OCI-LY1 (cell line): ENCODE data around the gene ITGAE.
A peak's percentile ranks its signal among the peaks of the same experiment; 100 is the strongest.
"Not testable (repeated sequence)": the region's sequence is repeated elsewhere in the genome, so short reads cannot be mapped to it uniquely, and the experiment has no call there.

Source experiments
- H2AFZ ChIP-seq: fragments of 200-600 bp; sonication (generic), shearing (Covaris generic); 2 replicates; pipeline ENCODE4 v1.6.0; 2014; ENCODE audit warnings: antibody characterized with exemption, mild to moderate bottlenecking, low read length
- H3F3A ChIP-seq: fragments of 200-600 bp; sonication (generic), shearing (Covaris generic); 2 replicates; pipeline ENCODE4 v1.6.0; 2014; ENCODE audit warnings: mild to moderate bottlenecking, antibody characterized with exemption, low read length, moderate library complexity; ENCODE audit not compliant: insufficient read depth
- H3K27ac ChIP-seq: fragments of 200-600 bp; sonication (generic); 2 replicates; pipeline ENCODE4 v1.5.1; 2014; ENCODE audit warnings: low read length, mixed run types, mild to moderate bottlenecking, low read depth; ENCODE audit not compliant: poor library complexity, severe bottlenecking
- H3K27me3 ChIP-seq: fragments of 200-600 bp; sonication (generic); 2 replicates; pipeline ENCODE4 v1.6.0; 2014; ENCODE audit warnings: antibody characterized with exemption, mild to moderate bottlenecking, low read length, moderate library complexity; ENCODE audit not compliant: insufficient read depth
- H3K36me3 ChIP-seq: fragments of 200-600 bp; sonication (generic); 2 replicates; pipeline ENCODE4 v1.6.1; 2014; ENCODE audit warnings: mild to moderate bottlenecking, antibody characterized with exemption, low read length, moderate library complexity, mixed read lengths; ENCODE audit not compliant: insufficient read depth
- H3K4me1 ChIP-seq: fragments of 200-600 bp; sonication (generic); 2 replicates; pipeline ENCODE4 v1.5.1; 2014; ENCODE audit warnings: mild to moderate bottlenecking, low read length, moderate library complexity; ENCODE audit not compliant: insufficient read depth, severe bottlenecking
- H3K4me2 ChIP-seq: fragments of 200-600 bp; sonication (generic), shearing (Covaris generic); 2 replicates; pipeline ENCODE4 v1.6.1; 2014; ENCODE audit warnings: low read length
- H3K4me3 ChIP-seq: fragments of 200-600 bp; sonication (generic); 2 replicates; pipeline ENCODE4 v1.5.1; 2014; ENCODE audit warnings: low read length, low read depth, mild to moderate bottlenecking, mixed read lengths; ENCODE audit not compliant: poor library complexity, severe bottlenecking
- H3K79me2 ChIP-seq: fragments of 200-600 bp; shearing (Covaris generic); 2 replicates; pipeline ENCODE4 v1.6.1; 2016; ENCODE audit warnings: mixed run types, low read length, mixed read lengths; ENCODE audit not compliant: insufficient read depth
- H3K9ac ChIP-seq: fragments of 200-600 bp; sonication (generic), shearing (Covaris generic); 2 replicates; pipeline ENCODE4 v1.6.1; 2014; ENCODE audit warnings: mild to moderate bottlenecking, low read length, mixed read lengths
- H3K9me2 ChIP-seq: fragments of 200-600 bp; sonication (generic), shearing (Covaris generic); 2 replicates; pipeline ENCODE4 v1.6.1; 2014; ENCODE audit warnings: low read depth, mild to moderate bottlenecking, low read length, mixed read lengths
- H3K9me3 ChIP-seq: fragments of 200-600 bp; shearing (Covaris generic); 2 replicates; pipeline ENCODE4 v1.6.1; 2014; ENCODE audit warnings: low read length, mixed read lengths
- H4K20me1 ChIP-seq: fragments of 200-600 bp; sonication (generic), shearing (Covaris generic); 2 replicates; pipeline ENCODE4 v1.6.0; 2016; ENCODE audit warnings: mild to moderate bottlenecking, low read length; ENCODE audit not compliant: insufficient read depth
- EZH2 ChIP-seq: fragments of 200-600 bp; sonication (generic), shearing (Covaris generic); IDR thresholded peaks from 2 replicates; pipeline ENCODE4 v1.8.0; 2017; ENCODE audit warnings: borderline replicate concordance, mixed run types, mild to moderate bottlenecking, antibody characterized with exemption, low read length, moderate library complexity, mixed read lengths
- TF ChIP-seq, protein P1 (sequence below): fragments of 200-600 bp; sonication (generic), shearing (Covaris generic); IDR thresholded peaks from 2 replicates; pipeline ENCODE4 v1.5.1; 2017; ENCODE audit warnings: mild to moderate bottlenecking, antibody characterized with exemption, low read length, moderate library complexity, mixed read lengths

Gene ITGAE

DNA sequence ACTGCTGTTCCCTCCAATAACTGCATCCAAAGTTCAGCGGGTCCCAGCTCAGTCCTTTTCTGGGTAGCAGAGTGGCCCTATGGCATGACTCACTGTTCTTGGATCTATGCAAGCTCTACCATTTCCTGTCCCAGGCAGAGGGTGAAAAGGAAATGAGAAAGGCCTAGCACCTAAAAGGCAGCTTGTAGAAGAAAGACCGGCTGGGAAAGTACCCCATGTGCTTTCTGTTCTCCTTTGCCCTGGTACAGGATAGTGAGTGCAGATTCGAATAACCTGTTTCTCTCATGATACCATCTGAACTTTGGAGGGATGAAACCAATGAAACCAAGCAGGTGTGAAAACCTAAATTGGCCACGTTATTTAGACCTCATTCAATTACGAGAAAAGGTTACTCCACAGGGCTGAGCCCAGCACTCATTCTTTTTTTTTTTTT is 90.0 kb downstream of the ITGAE start:
- no peak overlapping the region for H3K9ac ChIP-seq
- no peaks in the 10 kb centered on the region for H3K79me2 ChIP-seq
- H3K4me2 ChIP-seq: peak overlapping the region; percentile 42; the same call in 1 of the 2 replicates
- H3K9me2 ChIP-seq: no peaks in the 10 kb centered on the region
- peak overlapping the region; percentile 11 for H3K27ac ChIP-seq
- H3K27me3 ChIP-seq: no peaks in the 10 kb centered on the region
- H3F3A ChIP-seq: no peaks in the 10 kb centered on the region
- no peak overlapping the region for H2AFZ ChIP-seq
- H4K20me1 ChIP-seq: no peaks in the 10 kb centered on the region
- TF ChIP-seq EZH2: no peak
- TF ChIP-seq, protein P1, sequence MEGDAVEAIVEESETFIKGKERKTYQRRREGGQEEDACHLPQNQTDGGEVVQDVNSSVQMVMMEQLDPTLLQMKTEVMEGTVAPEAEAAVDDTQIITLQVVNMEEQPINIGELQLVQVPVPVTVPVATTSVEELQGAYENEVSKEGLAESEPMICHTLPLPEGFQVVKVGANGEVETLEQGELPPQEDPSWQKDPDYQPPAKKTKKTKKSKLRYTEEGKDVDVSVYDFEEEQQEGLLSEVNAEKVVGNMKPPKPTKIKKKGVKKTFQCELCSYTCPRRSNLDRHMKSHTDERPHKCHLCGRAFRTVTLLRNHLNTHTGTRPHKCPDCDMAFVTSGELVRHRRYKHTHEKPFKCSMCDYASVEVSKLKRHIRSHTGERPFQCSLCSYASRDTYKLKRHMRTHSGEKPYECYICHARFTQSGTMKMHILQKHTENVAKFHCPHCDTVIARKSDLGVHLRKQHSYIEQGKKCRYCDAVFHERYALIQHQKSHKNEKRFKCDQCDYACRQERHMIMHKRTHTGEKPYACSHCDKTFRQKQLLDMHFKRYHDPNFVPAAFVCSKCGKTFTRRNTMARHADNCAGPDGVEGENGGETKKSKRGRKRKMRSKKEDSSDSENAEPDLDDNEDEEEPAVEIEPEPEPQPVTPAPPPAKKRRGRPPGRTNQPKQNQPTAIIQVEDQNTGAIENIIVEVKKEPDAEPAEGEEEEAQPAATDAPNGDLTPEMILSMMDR: no peak
- H3K9me3 ChIP-seq: no peaks in the 10 kb centered on the region
- peaks cover 31% of the 10 kb centered on the region for H3K36me3 ChIP-seq
- no peak overlapping the region for H3K4me3 ChIP-seq
- peaks cover 28% of the 10 kb centered on the region for H3K4me1 ChIP-seq

DNA sequence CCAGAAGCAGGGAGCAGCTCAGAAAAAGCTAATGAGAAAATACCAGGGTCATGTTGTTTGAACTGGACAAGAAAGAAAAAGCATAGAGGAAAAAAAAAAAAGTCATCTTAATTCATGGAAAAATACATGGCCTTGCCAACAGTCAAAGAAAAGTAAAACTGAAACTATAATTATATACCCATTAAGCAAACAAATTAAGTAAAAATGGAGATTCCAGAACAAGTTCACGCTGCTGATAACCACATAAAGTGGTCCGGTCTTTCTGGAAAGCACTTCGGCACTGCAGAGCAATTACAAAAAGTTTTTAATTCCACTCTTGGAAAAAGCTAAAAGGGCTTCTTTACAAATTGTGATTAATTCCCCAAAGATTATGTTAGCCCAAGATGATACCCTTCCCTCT is 92.6 kb downstream of the ITGAE start:
- Histone ChIP-seq H3K36me3 (peaks cover 14% of the 10 kb centered on the region), H4K20me1 (no peaks in the 10 kb centered on the region), H3F3A (no peaks in the 10 kb centered on the region), H3K4me2 (no peak overlapping the region), H3K4me3 (no peak overlapping the region), H2AFZ (no peak overlapping the region), H3K9me2 (no peaks in the 10 kb centered on the region), H3K4me1 (peaks cover 28% of the 10 kb centered on the region), H3K27ac (no peak overlapping the region), H3K27me3 (no peaks in the 10 kb centered on the region), H3K79me2 (no peaks in the 10 kb centered on the region), H3K9me3 (no peaks in the 10 kb centered on the region), H3K9ac (no peak overlapping the region)
- TF ChIP-seq, protein P1: no peak
- no peak for TF ChIP-seq EZH2

DNA sequence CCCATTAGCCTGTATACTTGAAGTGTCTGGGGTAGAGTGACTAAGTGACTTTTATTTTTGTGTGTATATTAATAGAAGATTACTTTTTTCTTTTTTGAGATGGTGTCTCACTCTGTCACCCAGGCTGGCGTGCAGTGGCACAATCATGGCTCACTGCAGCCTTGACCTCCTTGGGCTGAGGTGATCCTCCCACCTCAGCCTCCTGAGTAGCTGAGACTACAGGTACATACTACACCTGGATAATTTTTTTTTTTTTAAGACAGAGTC is 95.3 kb downstream of the ITGAE start:
- not testable (repeated sequence) for H3K9me3 ChIP-seq, H4K20me1 ChIP-seq, H3K27ac ChIP-seq, H3K4me2 ChIP-seq, H3K4me1 ChIP-seq, H3K36me3 ChIP-seq, H3K9ac ChIP-seq, H3K9me2 ChIP-seq, H2AFZ ChIP-seq, H3K79me2 ChIP-seq, H3F3A ChIP-seq, H3K27me3 ChIP-seq, H3K4me3 ChIP-seq

DNA sequence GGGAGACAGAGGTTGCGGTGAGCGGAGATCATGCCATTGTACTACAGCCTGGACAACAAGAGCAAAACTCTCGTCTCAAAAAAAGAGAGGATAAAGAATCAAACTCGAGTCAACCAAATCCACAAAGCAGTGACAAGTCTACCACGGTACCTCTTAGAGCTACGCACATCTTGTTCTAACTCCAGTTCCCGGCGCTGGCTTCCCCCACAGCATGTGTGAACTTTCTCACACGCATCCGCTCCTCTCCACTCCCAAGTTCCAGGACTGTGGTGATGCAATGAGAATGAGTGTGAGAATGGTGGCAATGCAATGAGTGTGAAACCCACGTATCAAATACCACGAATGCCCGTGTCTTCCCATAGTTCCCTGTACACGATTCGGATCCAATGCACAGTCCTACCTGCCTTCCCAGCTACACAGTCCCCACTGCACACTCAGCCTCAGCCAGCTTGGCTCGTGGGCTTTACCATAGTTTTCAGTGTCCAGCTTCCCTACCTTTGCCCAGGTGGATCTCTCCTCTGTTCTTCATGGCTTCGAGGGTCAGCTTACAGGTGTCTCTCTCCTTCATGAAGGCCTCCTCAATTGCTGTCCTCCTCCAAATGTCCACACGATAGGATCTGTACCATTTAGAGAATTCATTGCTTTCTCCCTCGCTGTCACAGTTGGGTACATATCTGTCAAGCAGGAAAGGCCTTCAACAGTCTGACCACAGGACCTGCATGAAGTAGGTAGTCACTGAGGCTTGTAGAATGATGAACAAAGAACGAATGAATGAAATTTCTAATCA is 95.9 kb downstream of the ITGAE start:
- Histone ChIP-seq H3K9ac (no peak overlapping the region), H3K4me3 (no peak overlapping the region), H3K9me3 (no peaks in the 10 kb centered on the region), H3K27ac (no peak overlapping the region), H3K27me3 (no peaks in the 10 kb centered on the region), H3K36me3 (no peaks in the 10 kb centered on the region), H2AFZ (no peak overlapping the region), H3K9me2 (no peaks in the 10 kb centered on the region), H3K4me2 (no peak overlapping the region), H3K79me2 (no peaks in the 10 kb centered on the region), H3K4me1 (no peaks in the 10 kb centered on the region), H4K20me1 (no peaks in the 10 kb centered on the region), H3F3A (no peaks in the 10 kb centered on the region)
- TF ChIP-seq EZH2: no peak
- TF ChIP-seq, protein P1: no peak

DNA sequence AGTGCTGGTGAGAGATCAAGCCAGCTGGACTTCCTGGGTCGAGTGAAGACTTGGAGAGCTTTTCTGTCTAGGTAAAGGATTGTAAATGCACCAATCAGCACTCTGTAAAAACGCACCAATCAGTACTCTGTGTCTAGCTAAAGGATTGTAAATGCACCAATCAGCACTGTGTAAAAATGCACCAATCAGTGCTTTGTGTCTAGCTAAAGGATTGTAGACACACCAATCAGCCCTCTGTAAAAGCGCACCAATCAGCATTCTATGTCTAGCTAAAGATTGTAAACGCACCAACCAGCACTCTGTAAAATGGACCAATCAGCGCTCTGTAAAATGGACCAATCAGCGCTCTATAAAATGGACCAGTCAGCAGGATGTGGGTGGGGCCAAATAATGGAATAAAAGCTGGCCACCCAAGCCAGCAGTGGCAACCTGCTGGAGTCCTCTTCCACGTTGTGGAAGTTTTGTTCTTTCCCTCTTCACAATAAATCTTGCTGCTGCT is 98.9 kb downstream of the ITGAE start:
- H3F3A ChIP-seq, H3K9ac ChIP-seq, H3K4me3 ChIP-seq, H3K79me2 ChIP-seq, H3K9me3 ChIP-seq, H3K9me2 ChIP-seq, H3K27ac ChIP-seq, H2AFZ ChIP-seq, H3K27me3 ChIP-seq, H3K4me1 ChIP-seq, H3K36me3 ChIP-seq, H3K4me2 ChIP-seq, H4K20me1 ChIP-seq: not testable (repeated sequence)
